Sigmoid colon (tissue), 7 donors: ENCODE measurements around the gene ESYT2. TPM values are rescaled to one million over a fixed set of nuclear protein-coding genes. Genes with fewer than 3 reads are reported as not detected.

ENCODE experiments used
- DNase-seq: peaks from one replicate; pipeline ENCODE4 v3.0.0-alpha.2; 2019
- H3K27ac ChIP-seq, 4 donors: fragments of 200-600 bp; sonication (generic); one replicate each; pipeline ENCODE4 v1.5.1; 2016 to 2019; ENCODE audit warnings: mild to moderate bottlenecking in 1 of 4
- H3K27me3 ChIP-seq, 3 donors: fragments of 200-600 bp; sonication (generic); one replicate each; pipeline ENCODE4 v1.5.1; 2019; ENCODE audit warnings: mild to moderate bottlenecking in 1 of 3
- H3K36me3 ChIP-seq, 4 donors: fragments of 200-600 bp; sonication (generic); one replicate each; pipeline ENCODE4 v1.5.1; 2016 to 2019
- H3K4me1 ChIP-seq, 4 donors: fragments of 200-600 bp; sonication (generic); one replicate each; pipeline ENCODE4 v1.5.1; 2017 to 2019
- H3K4me3 ChIP-seq, 4 donors: fragments of 200-600 bp; sonication (generic); one replicate each; pipeline ENCODE4 v1.5.1; 2017 to 2019; ENCODE audit warnings: mild to moderate bottlenecking in 2 of 4, moderate library complexity in 1 of 4
- H3K9me3 ChIP-seq, 4 donors: fragments of 200-600 bp in 3 of 4; sonication (generic) in 3 of 4; one replicate each; pipeline versions ENCODE4 v1.5.1 to v1.6.1; 2013 to 2019
- CTCF ChIP-seq, 4 experiments: fragments of 450-650 bp in 3 of 4; fragments of 200-600 bp in 1 of 4; IDR thresholded peaks; one replicate each; pipeline ENCODE4 v1.5.1; 2016 to 2019; ENCODE audit warnings: antibody characterized with exemption in 4 of 4, mild to moderate bottlenecking in 3 of 4, moderate library complexity in 2 of 4
- EP300 ChIP-seq, 4 donors: sonication (generic); formaldehyde crosslinking; IDR thresholded peaks; one replicate each; pipeline ENCODE4 v1.6.1; 2017; ENCODE audit warnings: antibody characterized with exemption in 4 of 4
- POLR2A ChIP-seq, 2 donors: fragments of 450-650 bp; IDR thresholded peaks; one replicate each; pipeline ENCODE4 v1.6.1; 2016; ENCODE audit warnings: antibody characterized with exemption in 2 of 2, mild to moderate bottlenecking in 2 of 2, moderate library complexity in 2 of 2
- POLR2AphosphoS5 ChIP-seq, 4 donors: sonication (generic); formaldehyde crosslinking; IDR thresholded peaks; one replicate each; pipeline ENCODE4 v1.6.1; 2017; ENCODE audit warnings: antibody characterized with exemption in 4 of 4
- WGBS, 2 donors: extraction: QIAGEN DNeasy Blood & Tissue Kit; methylation state at CpG; one replicate each; pipeline ENCODE4 v1.1.7; 2013; 5-methylcytosine and 5-hydroxymethylcytosine counted together
- intact Hi-C: fragments of 100-400 bp; cut with DNase I; formaldehyde crosslinking; loops from one replicate; pipeline ENCODE4 v1.15.1; 2023
- polyA plus RNA-seq, 3 donors: library from polyadenylated mRNA; stranded (reverse); fragments of 200-250 nt; gene quantifications; one replicate each; pipeline ENCODE4 v1.2.3, GENCODE V29; 2013
- total RNA-seq, 4 donors: library from RNA; depleted of rRNA; stranded (reverse); fragments of >200 nt; gene quantifications; one replicate each; pipeline ENCODE4 v1.1.0, GENCODE V29; 2016
- donor health status: healthy with polysubstance abuse.
- donor health status: Bipolar disorder and iron deficiency.
- donor health status: healthy.

Gene ESYT2
- total and polyA plus RNA-seq, 7 donors, result 6.9 to 127 (median 105) TPM

DNA sequence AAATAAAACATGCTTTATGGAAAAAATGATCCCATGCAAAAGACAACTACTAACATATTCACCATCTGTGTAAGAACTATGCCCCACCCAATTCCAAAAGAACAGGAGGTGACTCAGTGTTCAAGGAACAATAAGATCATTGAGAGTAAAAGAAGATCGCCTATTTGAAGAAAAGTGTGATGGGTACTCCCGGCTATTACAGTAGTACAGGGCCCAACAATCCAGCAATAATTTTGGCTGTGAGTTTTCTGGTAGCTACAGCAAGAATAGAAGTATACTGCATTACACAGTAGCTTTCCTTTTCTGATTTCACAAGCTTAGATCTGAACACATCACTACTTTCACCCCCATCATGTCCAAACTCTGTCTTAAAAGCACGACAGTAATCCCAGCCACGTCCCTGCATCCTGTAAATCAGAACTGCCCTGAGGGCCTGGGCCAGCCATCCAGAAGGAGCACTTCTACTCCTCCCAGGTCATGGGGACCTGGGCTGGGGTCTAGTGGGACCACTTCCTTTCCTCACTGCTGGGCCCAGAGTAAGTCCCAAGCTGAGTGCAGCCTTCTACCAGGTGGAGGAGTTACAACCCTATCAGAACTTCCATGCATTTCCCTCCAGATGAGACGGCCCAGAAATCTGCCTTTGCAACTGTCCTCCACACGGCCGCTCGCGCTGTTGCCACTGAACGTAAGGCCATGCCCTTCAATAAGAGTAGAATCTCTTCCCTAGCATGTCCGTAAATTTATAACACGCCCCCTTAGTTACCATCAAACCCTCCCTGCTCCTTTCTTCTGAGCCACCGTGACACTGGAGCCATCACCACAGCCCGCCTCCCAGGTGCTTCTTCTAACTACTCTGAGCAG, 7.9 kb downstream of the ESYT2 start:
- Histone ChIP-seq H3K9me3 (no peaks in the 10 kb centered on the region), H3K4me3 (no peak overlapping the region)
- DNase-seq, result no peak

DNA sequence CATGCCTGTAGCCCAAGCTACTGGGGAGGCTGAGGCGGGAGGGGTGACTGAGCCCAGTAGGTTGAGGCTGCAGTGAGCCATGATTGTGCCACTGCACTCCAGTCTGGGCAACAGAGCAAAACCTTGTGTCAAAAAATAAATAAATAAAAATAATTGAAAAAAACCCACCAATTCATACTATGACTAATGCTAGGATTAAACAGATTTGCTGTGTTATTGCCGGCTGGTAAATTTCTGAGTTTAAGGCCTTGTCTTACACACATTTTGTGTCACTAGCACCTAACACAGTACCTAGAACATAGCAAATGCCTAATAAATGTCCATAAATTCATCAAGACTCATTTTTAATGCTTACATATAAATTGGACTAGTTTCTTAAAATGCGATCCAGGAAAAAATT, 8.7 kb downstream of the ESYT2 start:
- Histone ChIP-seq H3K4me3 (no peak overlapping the region), H3K27ac (peak overlapping the region; percentile 93 to 95 (median 94)), H3K36me3 (no peaks in the 10 kb centered on the region), H3K4me1 (peaks cover 0 to 88% (median 85%) of the 10 kb centered on the region in 4 donors), H3K9me3 (no peaks in the 10 kb centered on the region), H3K27me3 (no peaks in the 10 kb centered on the region)
- 77 to 85% methylated on average over 3 of the region's 3 CpGs for WGBS, 2 donors
- intact Hi-C loops, result no loop called here
- TF ChIP-seq POLR2A (IDR thresholded peaks at IDR 0.05), result no peak
- TF ChIP-seq POLR2AphosphoS5 (IDR thresholded peaks at IDR 0.05), result no peak
- TF ChIP-seq EP300 (IDR thresholded peaks at IDR 0.05), result no peak
- no peak for TF ChIP-seq CTCF (IDR thresholded peaks at IDR 0.05)
- DNase-seq, result no peak

More for the DNA sequence above, 7.9 kb downstream of the ESYT2 start:
- peaks cover 0 to 2% (median 0%) of the 10 kb centered on the region in 4 donors for H3K36me3 ChIP-seq
- H3K27ac ChIP-seq, result peak overlapping the region; percentile 93 to 95 (median 94)
- intact Hi-C loops, result no loop called here
- 58% methylated on average over 14 of the region's 14 CpGs for WGBS, 2 donors
- peaks cover 0 to 87% (median 80%) of the 10 kb centered on the region in 4 donors for H3K4me1 ChIP-seq
- TF ChIP-seq POLR2AphosphoS5 (IDR thresholded peaks at IDR 0.05), result peak in 1 of 4 donors; percentile 52
- TF ChIP-seq POLR2A (IDR thresholded peaks at IDR 0.05), result no peak
- no peaks in the 10 kb centered on the region for H3K27me3 ChIP-seq

DNA sequence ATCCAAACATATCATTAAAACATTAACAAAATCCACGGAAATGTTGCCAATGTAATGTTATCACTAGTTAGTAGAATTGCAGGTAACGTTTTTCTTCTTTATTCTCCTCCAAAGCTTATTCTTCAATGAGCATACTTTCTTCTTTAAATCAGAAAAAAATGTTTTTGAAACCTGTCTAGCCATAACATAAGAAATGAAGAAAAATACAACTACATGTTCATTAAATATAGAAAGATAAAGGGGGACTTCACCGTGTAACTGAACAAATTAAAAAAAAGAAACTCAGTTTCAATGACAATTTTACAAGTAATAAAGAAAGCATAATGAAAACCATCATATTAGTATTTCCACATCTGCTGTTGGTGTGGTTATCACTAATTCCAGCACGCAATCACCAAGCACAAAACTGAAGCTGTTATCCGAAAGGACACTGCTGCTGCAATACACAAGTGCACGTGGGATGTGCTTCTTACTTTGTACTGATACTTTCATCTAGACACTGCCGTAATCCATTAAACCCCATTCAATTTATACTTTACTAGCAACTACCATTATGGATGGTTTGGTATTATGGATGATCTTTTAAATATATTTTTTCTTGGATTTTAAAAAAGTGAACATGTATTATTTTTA, 9.6 kb downstream of the ESYT2 start:
- H3K4me1 ChIP-seq, result peaks cover 0 to 90% (median 85%) of the 10 kb centered on the region in 4 donors
- no peaks in the 10 kb centered on the region for H3K9me3 ChIP-seq
- WGBS, 2 donors, result 61 to 68% methylated on average over 7 of the region's 7 CpGs
- H3K36me3 ChIP-seq, result no peaks in the 10 kb centered on the region
- TF ChIP-seq POLR2AphosphoS5 (IDR thresholded peaks at IDR 0.05), result peak in 1 of 4 donors; percentile 23
- TF ChIP-seq EP300 (IDR thresholded peaks at IDR 0.05), result no peak
- no peak for TF ChIP-seq CTCF (IDR thresholded peaks at IDR 0.05)
- intact Hi-C loops, result no loop called here
- H3K27ac ChIP-seq, result peak overlapping the region; percentile 93 to 95 (median 94)
- H3K27me3 ChIP-seq, result no peaks in the 10 kb centered on the region
- H3K4me3 ChIP-seq, result no peak overlapping the region
- no peak for DNase-seq

DNA sequence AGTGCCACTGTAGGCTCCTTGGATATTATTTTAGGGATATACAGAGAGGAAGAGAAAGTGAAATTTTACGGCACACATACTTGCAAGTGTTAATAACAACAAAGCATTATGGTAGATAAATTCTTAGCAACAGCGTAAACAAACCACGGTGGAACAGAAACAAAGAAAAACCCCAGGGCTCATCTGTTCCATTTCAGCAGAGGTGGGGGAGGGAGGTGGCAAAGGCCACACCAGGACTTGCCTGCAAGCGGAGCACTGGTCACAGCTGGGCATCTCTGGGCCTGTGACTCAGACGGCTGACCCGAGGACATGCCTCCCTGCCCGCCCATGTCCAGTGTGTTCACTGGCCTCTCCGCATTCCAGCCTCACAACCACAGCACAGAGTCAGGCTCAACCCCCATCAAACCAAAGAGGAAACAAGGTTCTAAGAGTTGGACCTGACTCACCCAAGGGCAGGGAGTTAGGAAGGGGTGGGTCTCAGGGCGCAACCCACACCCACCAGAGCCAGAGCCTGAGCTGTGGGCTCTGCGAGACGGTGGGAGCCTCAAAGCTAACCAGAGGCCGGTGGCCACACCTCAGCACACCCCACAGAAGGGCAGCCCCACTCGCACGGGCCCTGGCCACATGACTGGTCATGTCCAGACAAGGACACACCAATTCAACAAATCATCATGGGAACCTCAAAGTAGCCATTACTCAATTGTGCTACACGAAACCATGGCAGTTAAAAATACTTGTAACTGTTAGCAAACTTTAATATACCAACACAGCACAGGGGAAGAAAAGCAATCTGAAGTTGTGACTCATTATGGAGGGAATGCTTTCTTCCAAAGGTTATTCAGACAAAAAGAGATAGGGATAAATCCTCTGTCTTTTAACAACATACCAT, 10.7 kb downstream of the ESYT2 start:
- H3K4me1 ChIP-seq, result peaks cover 0 to 86% (median 78%) of the 10 kb centered on the region in 4 donors
- H3K4me3 ChIP-seq, result peak overlapping the region in 3 of 4 donors; percentile 23 to 28 (median 25)

More for the DNA sequence above, 10.7 kb downstream of the ESYT2 start:
- WGBS, 2 donors, result 7 to 11% methylated on average over 15 of the region's 15 CpGs
- no peaks in the 10 kb centered on the region for H3K9me3 ChIP-seq
- peak overlapping the region; percentile 93 to 95 (median 94) for H3K27ac ChIP-seq
- no peaks in the 10 kb centered on the region for H3K27me3 ChIP-seq
- H3K36me3 ChIP-seq, result no peaks in the 10 kb centered on the region
- TF ChIP-seq CTCF (IDR thresholded peaks at IDR 0.05) (no peak), POLR2A (IDR thresholded peaks at IDR 0.05) (peak in 1 of 2 donors; percentile 25), EP300 (IDR thresholded peaks at IDR 0.05) (peak in 2 of 4 donors; percentile 33 to 81), POLR2AphosphoS5 (IDR thresholded peaks at IDR 0.05) (peak; percentile 27 to 76 (median 65))
- peak; percentile 92 for DNase-seq
- intact Hi-C loops, result no loop called here
